Stimulated activated CD4-positive, alpha-beta T cell treated with anti-CD3 and anti-CD28 coated beads, TNF-alpha, amount 100 ng/mL, for 1 hour (primary cell): Measurements from ENCODE around the gene MRPL22.
"Not testable (repeated sequence)": the region's sequence is repeated elsewhere in the genome, so short reads cannot be mapped to it uniquely, and the experiment has no call there.

Experiments used
- DNase-seq, 3 donors: peaks; one replicate each; pipeline ENCODE4 v3.0.0-alpha.2; 2020; ENCODE audit warnings: low read depth in 3 of 3, low spot score in 1 of 3

The MRPL22 gene

DNA sequence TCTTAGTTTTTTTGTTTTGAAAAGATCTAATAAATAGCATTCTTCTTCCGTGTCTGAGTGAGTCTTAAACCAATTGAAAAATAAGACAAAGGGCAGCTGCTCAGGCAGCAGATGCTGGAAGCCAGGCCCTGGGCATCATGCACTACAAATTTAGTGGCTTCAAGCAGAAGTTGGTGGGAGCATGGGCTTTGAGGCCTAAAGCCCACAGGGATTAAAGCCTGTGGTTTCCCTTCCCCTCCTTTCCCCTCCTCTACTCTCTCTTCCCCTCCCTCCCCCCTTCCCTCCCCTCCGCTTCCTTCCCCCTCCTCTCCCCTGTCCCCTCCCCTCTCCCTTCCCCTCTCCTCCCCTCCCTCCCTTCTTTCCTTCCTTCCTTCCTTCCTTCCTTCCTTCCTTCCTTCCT lies 52.6 kb downstream of the MRPL22 start:
- no peak for DNase-seq

DNA sequence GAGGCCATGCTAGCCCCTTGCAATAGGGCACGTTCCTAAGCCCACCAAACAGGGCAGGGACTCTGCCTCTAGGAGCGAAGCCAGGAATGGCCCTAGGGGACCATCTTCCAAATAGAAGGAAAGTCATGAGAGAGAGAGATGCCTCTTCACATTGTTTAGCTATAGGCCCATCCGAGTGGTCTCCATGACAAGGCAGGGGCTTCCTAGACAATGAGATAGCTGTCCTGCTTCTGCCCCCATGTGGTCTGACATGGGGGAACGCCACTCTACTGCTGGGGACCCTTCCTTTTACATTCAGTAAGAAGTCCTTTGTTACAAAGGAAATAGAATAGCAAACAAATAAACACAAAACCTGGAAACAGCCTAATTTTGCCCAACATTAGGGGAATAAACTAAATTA lies 54.8 kb downstream of the MRPL22 start:
- no peak for DNase-seq

DNA sequence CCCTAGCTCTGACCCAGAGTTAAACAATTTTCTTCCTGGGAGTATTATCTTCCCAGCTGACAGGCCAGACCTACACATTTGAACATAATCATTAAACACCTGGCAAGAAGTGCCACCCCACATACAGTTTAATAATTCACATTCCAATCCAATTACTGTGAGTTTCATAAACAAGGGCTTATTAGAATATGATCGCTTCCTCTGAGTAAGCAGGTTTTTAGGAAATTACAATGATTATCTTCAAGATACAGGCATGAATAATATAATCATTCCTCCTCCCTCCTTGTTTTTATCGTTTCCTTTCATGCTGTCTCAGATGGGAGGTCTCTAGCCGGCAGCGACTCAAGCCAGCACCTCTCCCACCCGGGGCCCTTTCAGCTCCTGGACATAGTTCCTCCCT lies 56.9 kb downstream of the MRPL22 start:
- DNase-seq, result no peak

DNA sequence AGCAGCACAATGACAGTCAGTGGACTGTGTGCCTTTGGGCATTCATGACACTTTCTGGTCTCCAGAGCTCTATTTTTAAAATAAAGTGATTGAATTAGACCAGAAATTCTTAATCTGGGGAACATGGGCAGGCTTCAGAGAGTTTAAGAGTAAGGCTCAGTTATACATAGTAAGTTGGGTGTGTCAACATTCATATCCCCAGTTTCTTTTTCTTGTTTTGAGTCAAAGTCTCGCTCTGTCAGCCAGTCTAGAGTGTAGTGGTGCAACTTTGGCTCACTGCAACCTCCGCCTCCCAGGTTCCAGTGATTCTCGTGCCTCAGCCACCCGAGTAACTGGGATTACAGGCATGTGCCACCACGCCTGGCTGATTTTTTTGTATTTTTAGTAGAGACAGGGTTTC lies 59.0 kb downstream of the MRPL22 start:
- DNase-seq, result no peak

DNA sequence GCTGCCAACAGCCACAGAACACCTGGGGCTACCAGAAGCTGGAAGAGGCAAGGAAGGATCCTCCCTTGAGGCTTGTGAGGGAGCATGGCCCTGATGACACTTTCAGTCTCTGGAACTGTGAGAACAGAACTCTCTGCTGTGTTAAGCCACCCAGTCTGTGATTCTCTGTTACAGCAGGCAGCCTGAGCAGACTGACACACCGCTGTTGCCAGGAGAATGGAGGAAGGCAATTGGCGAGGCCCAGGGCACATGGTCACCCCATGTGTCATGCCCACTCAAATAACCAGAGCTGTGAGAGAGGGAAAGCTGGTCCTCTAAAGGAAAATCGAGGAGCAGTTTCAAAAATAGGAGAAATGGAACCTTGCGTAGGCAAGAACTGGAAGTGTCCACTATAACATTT lies 60.6 kb downstream of the MRPL22 start:
- DNase-seq, result no peak

DNA sequence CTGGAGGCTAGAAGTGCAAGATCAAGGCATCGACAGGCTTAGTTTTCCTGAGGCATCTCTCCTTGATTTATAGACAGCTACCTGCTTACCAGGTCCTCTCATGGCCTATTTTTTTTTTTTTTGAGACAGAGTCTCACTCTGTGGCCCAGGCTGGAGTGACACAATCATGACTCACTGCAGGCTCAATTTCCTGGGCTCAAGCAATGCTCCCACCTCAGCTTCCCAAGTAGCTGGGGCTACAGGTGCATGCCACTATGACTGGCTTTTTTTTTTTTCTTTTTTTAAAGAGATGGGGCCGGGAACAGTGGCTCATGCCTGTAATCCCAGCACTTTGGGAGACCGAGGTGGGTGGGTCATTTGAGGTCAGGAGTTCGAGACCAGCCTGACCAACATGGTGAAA lies 61.8 kb downstream of the MRPL22 start:
- not testable (repeated sequence) for DNase-seq

DNA sequence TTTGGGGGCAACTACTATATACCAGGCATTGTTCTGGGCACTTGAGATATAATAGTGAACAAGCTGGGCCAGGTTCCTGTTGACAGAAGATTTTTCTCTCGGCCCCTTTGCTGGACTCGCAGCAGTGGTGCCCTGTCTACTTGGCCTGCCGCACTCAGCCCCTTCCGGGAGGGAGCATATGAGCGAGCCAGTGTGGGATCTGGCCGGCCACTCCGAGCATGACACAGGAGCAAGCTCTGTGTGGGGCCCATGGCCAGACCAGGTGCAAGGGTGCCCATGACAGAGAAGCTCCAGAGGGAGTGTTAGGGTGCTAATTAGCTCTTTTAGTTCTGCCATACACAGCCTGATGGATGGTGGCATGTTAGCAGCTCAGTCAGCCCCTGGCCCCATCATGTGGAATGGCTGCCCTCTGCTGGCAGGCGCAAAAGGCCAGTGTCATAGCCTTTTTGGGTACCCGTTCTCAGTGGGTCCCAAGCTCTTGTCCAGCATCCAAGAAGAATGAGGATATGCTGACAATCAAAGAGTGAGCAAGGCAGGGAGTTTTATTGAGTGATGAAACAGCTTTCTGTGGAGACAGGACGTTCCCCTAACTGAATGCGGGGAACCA lies 63.4 kb downstream of the MRPL22 start:
- DNase-seq, result peak in 1 of 3 donors; percentile 4

DNA sequence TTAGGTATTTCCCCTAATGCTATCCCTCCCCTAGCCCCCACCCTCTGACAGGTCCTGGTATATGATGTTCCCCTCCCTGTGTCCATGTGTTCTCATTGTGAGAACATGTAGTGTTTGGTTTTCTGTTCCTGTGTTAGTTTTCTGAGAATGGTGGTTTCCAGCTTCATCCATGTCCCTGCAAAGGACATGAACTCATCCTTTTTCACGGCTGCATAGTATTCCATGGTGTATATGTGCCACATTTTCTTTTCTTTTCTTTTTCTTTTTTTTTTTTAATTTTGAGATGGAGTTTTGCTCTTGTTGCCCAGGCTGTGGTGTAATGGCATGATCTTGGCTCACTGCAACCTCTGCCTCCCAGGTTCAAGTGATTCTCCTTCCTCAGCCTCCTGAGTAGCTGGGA lies 65.4 kb downstream of the MRPL22 start:
- DNase-seq, result not testable (repeated sequence)

DNA sequence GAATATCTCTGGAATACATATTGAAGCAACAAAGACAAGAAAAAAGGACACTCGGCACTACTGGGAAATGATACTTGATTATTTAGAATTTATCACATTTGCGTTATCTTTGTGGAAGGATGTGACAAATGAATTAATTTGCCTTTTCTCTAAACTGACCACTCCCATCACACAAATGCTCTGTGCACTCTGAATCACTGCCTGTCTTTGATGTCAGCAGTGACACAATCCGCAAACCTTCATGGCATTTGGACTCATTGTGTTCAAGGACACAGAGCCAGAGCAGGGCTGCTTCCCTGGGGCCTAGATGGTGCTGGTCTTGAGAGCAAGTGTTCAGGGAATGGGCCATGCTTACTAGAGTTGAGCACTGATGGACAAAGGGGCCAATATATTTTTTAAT lies 67.8 kb downstream of the MRPL22 start:
- DNase-seq, result no peak

DNA sequence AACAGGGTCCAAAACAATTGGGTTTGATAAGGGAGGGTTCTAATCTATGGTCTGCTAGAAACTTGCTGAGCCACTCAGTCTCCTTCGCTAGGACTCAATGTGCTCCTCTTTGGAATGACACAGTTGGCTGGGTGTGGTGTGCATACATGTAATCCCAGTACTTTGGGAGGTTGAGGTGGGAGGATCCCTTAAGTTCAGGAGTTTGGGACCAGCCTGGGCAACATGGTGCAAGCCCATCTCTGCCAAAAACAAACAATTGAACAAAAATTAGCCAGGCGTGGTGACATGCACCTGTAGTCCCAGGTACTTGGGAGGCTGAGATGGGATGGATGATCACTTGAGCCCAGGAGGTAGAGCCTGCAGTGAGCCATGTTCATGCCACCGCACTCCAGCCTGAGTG lies 70.0 kb downstream of the MRPL22 start:
- DNase-seq, result no peak

DNA sequence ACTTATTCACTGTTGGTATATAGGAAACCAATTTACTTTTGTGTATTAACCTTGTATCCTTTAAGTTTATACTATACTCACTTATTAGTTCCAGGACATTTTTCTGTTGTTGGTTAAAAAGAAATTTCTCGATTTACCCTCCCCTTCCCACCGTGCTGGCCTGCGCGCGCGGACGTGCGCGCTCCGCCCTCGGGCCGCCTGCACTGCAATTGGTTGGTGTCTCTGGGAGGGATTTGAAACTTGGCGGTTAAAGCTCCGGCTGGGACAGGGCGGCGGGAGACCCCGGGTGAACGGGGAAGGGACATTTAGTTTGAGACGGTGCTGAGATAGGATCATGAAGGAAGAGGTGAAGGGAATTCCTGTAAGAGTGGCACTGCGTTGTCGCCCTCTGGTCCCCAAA lies 72.7 kb downstream of the MRPL22 start, which contains the start of gene KIF4B:
TSS of gene KIF4B (plus strand) at position 230 of the 400 bp plus-strand sequence. CDS start at position 335, 105 bp downstream.
- DNase-seq, result no peak

DNA sequence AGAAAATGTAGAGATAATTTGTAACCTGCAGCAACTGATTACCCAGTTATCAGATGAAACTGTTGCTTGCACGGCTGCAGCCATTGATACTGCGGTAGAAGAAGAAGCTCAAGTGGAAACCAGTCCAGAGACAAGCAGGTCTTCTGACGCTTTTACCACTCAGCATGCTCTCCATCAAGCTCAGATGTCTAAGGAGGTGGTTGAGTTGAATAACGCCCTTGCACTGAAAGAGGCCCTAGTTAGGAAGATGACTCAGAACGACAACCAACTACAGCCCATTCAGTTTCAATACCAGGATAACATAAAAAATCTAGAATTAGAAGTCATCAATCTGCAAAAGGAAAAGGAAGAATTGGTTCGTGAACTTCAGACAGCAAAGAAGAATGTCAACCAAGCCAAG lies 74.4 kb downstream of the MRPL22 start:
- DNase-seq, result no peak

DNA sequence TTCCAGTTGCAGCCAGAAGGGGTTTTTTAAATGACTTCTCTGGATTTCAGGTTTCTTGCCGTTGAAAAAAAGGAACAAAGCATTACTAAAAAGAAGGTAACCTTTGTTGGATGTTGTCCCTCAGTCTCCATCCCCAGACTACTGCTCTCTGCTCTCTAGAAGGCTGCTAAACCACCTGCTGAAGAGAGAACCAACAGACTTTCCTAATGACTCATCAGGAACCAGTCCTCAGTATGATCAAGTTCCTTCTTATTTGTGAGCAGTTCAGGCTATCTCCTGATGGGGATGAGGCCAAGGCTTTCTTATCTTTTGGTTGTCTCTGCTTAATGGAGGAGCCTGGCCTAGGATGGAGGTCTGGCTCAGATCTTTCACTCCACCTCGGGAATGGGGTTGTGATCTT lies 76.7 kb downstream of the MRPL22 start:
- no peak for DNase-seq
